SK-N-SH (cell line): ENCODE data around the gene HRH2. TPM values are rescaled to one million over a fixed set of nuclear protein-coding genes. Genes with fewer than 3 reads are reported as not detected.

Experiments used
- CTCF ChIA-PET: fragments of 300-600, 350-600 bp; formaldehyde crosslinking; extraction: SDS; loops from one replicate; lab custom pipeline; 2021; lab: Yijun Ruan, JAX
- POLR2A ChIA-PET: fragments of 350-600 bp; sonication (Branson Sonifier 250); formaldehyde crosslinking; extraction: SDS; loops from one replicate; lab custom pipeline; 2020; ENCODE audit warnings: antibody characterized with exemption, inconsistent platforms; lab: Yijun Ruan, JAX
- DNase-seq: peaks from one replicate; pipeline ENCODE4 v3.0.0; 2012
- H2AFZ ChIP-seq: fragments of 200-600 bp; sonication (generic); 2 replicates; pipeline ENCODE4 v1.8.1; 2016; ENCODE audit warnings: antibody characterized with exemption, mild to moderate bottlenecking, low read depth
- H3F3A ChIP-seq: fragments of 200-600 bp; sonication (generic); replicated peaks from 2 replicates; pipeline ENCODE3; 2016; ENCODE audit warnings: antibody characterized with exemption, mild to moderate bottlenecking; ENCODE audit not compliant: insufficient read depth
- H3K27ac ChIP-seq, 2 experiments: fragments of 200-500 bp in 1 of 2; fragments of 200-600 bp in 1 of 2; sonication (Bioruptor generic) in 1 of 2; sonication (generic), shearing (Covaris generic) in 1 of 2; 2 replicates each; pipeline versions ENCODE4 v1.5.1 to v1.6.1; 2014 to 2016; ENCODE audit warnings: low read depth in 2 of 2, inconsistent platforms in 1 of 2, low read length in 1 of 2, mild to moderate bottlenecking in 1 of 2, mixed read lengths in 1 of 2
- H3K27me3 ChIP-seq: fragments of 200-600 bp; sonication (generic), shearing (Covaris generic); 2 replicates; pipeline ENCODE4 v1.6.1; 2016; ENCODE audit warnings: mixed run types; ENCODE audit not compliant: insufficient read depth
- H3K36me3 ChIP-seq, 2 experiments: fragments of 200-500 bp in 1 of 2; fragments of 200-600 bp in 1 of 2; sonication (Bioruptor generic) in 1 of 2; sonication (generic) in 1 of 2; replicated peaks in 1 of 2; 2 replicates each; pipeline versions ENCODE3 to v1.5.1; 2014 to 2016; ENCODE audit warnings: low read length in 1 of 2, mild to moderate bottlenecking in 1 of 2; ENCODE audit not compliant: insufficient read depth in 2 of 2, control insufficient read depth in 1 of 2
- H3K4me1 ChIP-seq, 2 experiments: fragments of 200-500 bp in 1 of 2; fragments of 200-600 bp in 1 of 2; sonication (Bioruptor generic) in 1 of 2; sonication (generic), shearing (Covaris generic) in 1 of 2; 2 replicates each; pipeline versions ENCODE4 v1.5.1 to v1.6.1; 2014 to 2016; ENCODE audit warnings: low read depth in 1 of 2, low read length in 1 of 2, mixed run types in 1 of 2; ENCODE audit not compliant: insufficient read depth in 2 of 2, control insufficient read depth in 1 of 2
- H3K4me2 ChIP-seq: fragments of 200-600 bp; sonication (generic), shearing (Covaris generic); 2 replicates; pipeline ENCODE4 v1.6.1; 2017; ENCODE audit warnings: mixed run types
- H3K4me3 ChIP-seq, 2 experiments: fragments of 200-500 bp in 1 of 2; fragments of 200-600 bp in 1 of 2; sonication (Bioruptor generic) in 1 of 2; sonication (generic), shearing (Covaris generic) in 1 of 2; 2 replicates each; pipeline versions ENCODE4 v1.5.1 to v1.8.1; 2014 to 2016; ENCODE audit warnings: low read depth in 2 of 2, inconsistent platforms in 1 of 2, low read length in 1 of 2, mild to moderate bottlenecking in 1 of 2, mixed read lengths in 1 of 2, moderate library complexity in 1 of 2
- H3K79me2 ChIP-seq: fragments of 200-600 bp; sonication (generic); 2 replicates; pipeline ENCODE4 v1.8.1; 2017; ENCODE audit warnings: mild to moderate bottlenecking; ENCODE audit not compliant: insufficient read depth
- H3K9ac ChIP-seq: fragments of 200-600 bp; sonication (generic); 2 replicates; pipeline ENCODE4 v1.6.1; 2017; ENCODE audit warnings: mixed run types
- H3K9me2 ChIP-seq: fragments of 200-600 bp; sonication (generic); 2 replicates; pipeline ENCODE4 v1.6.1; 2017; ENCODE audit warnings: mixed run types
- H3K9me3 ChIP-seq: fragments of 200-600 bp; sonication (generic); 2 replicates; pipeline ENCODE4 v1.6.1; 2017; ENCODE audit warnings: mixed run types, mild to moderate bottlenecking, moderate library complexity
- H4K20me1 ChIP-seq: fragments of 200-600 bp; sonication (generic); 2 replicates; pipeline ENCODE4 v1.6.1; 2017; ENCODE audit warnings: mild to moderate bottlenecking, mixed run types; ENCODE audit not compliant: insufficient read depth
- CHD2 ChIP-seq: fragments of 150-350 bp; IDR thresholded peaks from 2 replicates; pipeline ENCODE4 v1.6.1; 2018; ENCODE audit warnings: low read length; ENCODE audit not compliant: partially characterized antibody
- FOXJ3 ChIP-seq: sonication (generic); formaldehyde crosslinking; IDR thresholded peaks from 2 replicates; pipeline ENCODE4 v1.5.1; 2020; ENCODE audit warnings: mild to moderate bottlenecking, missing genetic modification reagents
- FOXM1 ChIP-seq: IDR thresholded peaks from 2 replicates; pipeline ENCODE4 v1.4.0; 2012; ENCODE audit warnings: low read depth, mild to moderate bottlenecking
- GABPA ChIP-seq: IDR thresholded peaks from 2 replicates; pipeline ENCODE4 v1.4.0; 2012; ENCODE audit warnings: low read depth, mild to moderate bottlenecking
- JUND ChIP-seq: IDR thresholded peaks from 2 replicates; pipeline ENCODE4 v1.4.0; 2012
- MEF2A ChIP-seq: IDR thresholded peaks from 2 replicates; pipeline ENCODE4 v1.4.0; 2012; ENCODE audit warnings: low read depth, borderline replicate concordance
- NRF1 ChIP-seq: IDR thresholded peaks from 2 replicates; pipeline ENCODE4 v1.6.1; 2012; ENCODE audit warnings: low read depth, mild to moderate bottlenecking, low read length
- RAD21 ChIP-seq: IDR thresholded peaks from 2 replicates; pipeline ENCODE4 v1.6.1; 2012; ENCODE audit warnings: mild to moderate bottlenecking, low read length
- RFX5 ChIP-seq: IDR thresholded peaks from 2 replicates; pipeline ENCODE4 v1.6.1; 2012; ENCODE audit warnings: mild to moderate bottlenecking, improper control_type of control experiment, low read length
- SMC3 ChIP-seq: IDR thresholded peaks from 2 replicates; pipeline ENCODE4 v1.6.1; 2012; ENCODE audit warnings: low read depth, low read length, improper control_type of control experiment
- TAF1 ChIP-seq: IDR thresholded peaks from 2 replicates; pipeline ENCODE4 v1.6.1; 2012; ENCODE audit warnings: low read depth, mild to moderate bottlenecking, low read length, moderate library complexity, borderline replicate concordance
- TCF12 ChIP-seq: IDR thresholded peaks from 2 replicates; pipeline ENCODE4 v1.4.0; 2012
- YY1 ChIP-seq: IDR thresholded peaks from 2 replicates; pipeline ENCODE4 v1.4.0; 2012; ENCODE audit warnings: low read depth, mild to moderate bottlenecking
- WGBS: methylation state at CpG from one replicate; pipeline ENCODE4 v1.1.6; 2017; ENCODE audit warnings: low lambda C conversion rate; 5-methylcytosine and 5-hydroxymethylcytosine counted together
- polyA plus RNA-seq, 3 experiments: library from polyadenylated mRNA; depleted of rRNA; stranded (reverse); fragments of >200 nt; gene quantifications; 2 replicates each; pipeline ENCODE4 v1.2.3, GENCODE V29; 2012
- TF ChIP-seq, protein P1 (sequence below): IDR thresholded peaks from 2 replicates; pipeline ENCODE4 v1.4.0; 2012; ENCODE audit warnings: low read depth
- TF ChIP-seq, protein P2 (sequence below): IDR thresholded peaks from 2 replicates; pipeline ENCODE4 v1.4.0; 2012; ENCODE audit warnings: low read depth, borderline replicate concordance
- TF ChIP-seq, protein P3 (sequence below): fragments of 200-600 bp; sonication (generic); IDR thresholded peaks from 2 replicates; pipeline ENCODE4 v1.6.1; 2017; ENCODE audit warnings: antibody characterized with exemption, mild to moderate bottlenecking, moderate library complexity
- TF ChIP-seq, protein P4 (sequence below): fragments of 150-350 bp; IDR thresholded peaks from 2 replicates; pipeline ENCODE4 v1.6.1; 2017; ENCODE audit warnings: antibody characterized with exemption, low read length, low read depth, borderline replicate concordance

The HRH2 gene
- polyA plus RNA-seq, 1 of the 3 experiments (the other 2 are of a cell fraction): 0.08 TPM

DNA sequence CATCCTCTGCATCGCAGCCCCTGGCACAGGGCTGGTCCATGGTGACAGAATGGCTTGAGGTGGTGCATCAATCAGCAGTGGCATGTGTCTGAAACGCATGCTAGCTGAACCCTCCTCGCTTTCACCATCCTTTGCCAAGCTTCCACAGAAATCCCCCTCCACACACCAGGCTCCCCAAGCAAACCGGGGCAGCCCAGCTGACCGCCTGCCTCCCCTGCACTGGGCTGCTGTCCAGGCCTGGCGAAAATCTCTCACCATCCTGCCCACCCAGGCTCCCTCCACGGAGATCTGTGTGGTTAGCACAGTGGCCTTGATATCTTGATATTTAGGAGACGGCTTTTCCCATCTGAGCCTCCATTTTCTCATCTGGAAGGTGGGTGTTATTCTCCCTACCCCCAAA, 905 bp upstream of the HRH2 start (continued):
- no peak for TF ChIP-seq CHD2
- TF ChIP-seq SMC3: no peak
- no peak for TF ChIP-seq YY1
- TF ChIP-seq TAF1: no peak
- TF ChIP-seq, protein P1, sequence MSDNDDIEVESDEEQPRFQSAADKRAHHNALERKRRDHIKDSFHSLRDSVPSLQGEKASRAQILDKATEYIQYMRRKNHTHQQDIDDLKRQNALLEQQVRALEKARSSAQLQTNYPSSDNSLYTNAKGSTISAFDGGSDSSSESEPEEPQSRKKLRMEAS: no peak

DNA sequence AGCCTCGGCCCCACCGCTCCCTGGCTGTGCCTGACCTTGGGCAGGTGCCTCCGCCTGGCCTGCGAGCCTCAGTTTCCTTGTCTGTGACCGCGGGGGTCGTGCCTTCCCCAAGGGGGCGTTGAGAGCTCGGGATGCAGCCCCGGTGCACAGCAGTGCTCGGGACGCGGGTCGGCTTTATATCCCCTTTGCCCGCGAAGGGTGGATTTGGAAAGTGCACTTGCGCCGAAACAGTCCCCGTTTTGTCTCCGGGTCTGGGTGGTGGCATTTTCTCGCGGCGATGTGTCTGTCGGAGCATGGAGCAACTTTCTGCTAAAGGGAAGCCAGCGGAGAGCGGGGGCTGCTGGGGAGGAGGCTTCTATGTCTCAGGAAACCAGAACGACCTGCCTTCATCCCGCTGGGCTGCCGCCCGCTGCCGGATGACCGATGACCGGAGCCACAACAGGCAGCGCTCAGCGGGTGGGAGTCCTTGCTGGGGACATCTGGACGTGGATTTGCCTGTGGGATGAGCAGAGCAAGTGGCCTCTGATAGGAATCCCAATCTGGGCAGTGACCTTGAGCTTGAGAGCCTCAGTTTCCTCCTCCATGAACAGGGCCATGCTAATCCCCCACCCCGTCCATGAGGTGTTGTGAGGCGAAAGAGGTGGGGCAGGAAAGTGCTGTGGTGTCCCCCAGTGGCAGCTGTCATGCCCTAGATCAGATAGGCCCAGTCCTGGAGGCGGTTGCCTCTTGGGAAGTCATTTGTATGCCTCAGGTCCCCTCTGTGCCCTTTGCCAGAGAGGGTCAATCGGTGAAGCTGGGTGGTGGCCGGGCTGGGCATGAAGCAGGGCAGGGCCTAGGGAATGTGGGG, 651 bp downstream of the HRH2 start:
- Histone ChIP-seq H3K36me3 (no peaks in the 10 kb centered on the region), H2AFZ (no peak overlapping the region)
- POLR2A ChIA-PET: no interaction called here

More for the DNA sequence above, 651 bp downstream of the HRH2 start:
- H3K4me1 ChIP-seq: no peaks in the 10 kb centered on the region; a peak in 1 of 4 replicates
- no peaks in the 10 kb centered on the region for H3K9me3 ChIP-seq
- no peaks in the 10 kb centered on the region; the same call in 1 of the 2 replicates for H3K27me3 ChIP-seq
- DNase-seq: peak; percentile 60
- TF ChIP-seq CHD2 (no peak), TCF12 (no peak), RAD21 (no peak), RFX5 (no peak), MEF2A (no peak), NRF1 (no peak), FOXM1 (no peak), YY1 (no peak), JUND (no peak), FOXJ3 (no peak), GABPA (no peak), SMC3 (no peak)
- TF ChIP-seq, protein P2, sequence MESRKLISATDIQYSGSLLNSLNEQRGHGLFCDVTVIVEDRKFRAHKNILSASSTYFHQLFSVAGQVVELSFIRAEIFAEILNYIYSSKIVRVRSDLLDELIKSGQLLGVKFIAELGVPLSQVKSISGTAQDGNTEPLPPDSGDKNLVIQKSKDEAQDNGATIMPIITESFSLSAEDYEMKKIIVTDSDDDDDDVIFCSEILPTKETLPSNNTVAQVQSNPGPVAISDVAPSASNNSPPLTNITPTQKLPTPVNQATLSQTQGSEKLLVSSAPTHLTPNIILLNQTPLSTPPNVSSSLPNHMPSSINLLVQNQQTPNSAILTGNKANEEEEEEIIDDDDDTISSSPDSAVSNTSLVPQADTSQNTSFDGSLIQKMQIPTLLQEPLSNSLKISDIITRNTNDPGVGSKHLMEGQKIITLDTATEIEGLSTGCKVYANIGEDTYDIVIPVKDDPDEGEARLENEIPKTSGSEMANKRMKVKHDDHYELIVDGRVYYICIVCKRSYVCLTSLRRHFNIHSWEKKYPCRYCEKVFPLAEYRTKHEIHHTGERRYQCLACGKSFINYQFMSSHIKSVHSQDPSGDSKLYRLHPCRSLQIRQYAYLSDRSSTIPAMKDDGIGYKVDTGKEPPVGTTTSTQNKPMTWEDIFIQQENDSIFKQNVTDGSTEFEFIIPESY: no peak
- TF ChIP-seq, protein P3, sequence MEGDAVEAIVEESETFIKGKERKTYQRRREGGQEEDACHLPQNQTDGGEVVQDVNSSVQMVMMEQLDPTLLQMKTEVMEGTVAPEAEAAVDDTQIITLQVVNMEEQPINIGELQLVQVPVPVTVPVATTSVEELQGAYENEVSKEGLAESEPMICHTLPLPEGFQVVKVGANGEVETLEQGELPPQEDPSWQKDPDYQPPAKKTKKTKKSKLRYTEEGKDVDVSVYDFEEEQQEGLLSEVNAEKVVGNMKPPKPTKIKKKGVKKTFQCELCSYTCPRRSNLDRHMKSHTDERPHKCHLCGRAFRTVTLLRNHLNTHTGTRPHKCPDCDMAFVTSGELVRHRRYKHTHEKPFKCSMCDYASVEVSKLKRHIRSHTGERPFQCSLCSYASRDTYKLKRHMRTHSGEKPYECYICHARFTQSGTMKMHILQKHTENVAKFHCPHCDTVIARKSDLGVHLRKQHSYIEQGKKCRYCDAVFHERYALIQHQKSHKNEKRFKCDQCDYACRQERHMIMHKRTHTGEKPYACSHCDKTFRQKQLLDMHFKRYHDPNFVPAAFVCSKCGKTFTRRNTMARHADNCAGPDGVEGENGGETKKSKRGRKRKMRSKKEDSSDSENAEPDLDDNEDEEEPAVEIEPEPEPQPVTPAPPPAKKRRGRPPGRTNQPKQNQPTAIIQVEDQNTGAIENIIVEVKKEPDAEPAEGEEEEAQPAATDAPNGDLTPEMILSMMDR: no peak
- TF ChIP-seq, protein P4, sequence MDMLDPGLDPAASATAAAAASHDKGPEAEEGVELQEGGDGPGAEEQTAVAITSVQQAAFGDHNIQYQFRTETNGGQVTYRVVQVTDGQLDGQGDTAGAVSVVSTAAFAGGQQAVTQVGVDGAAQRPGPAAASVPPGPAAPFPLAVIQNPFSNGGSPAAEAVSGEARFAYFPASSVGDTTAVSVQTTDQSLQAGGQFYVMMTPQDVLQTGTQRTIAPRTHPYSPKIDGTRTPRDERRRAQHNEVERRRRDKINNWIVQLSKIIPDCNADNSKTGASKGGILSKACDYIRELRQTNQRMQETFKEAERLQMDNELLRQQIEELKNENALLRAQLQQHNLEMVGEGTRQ: no peak
- TF ChIP-seq, all 33 proteins: peak for 0
- no peaks in the 10 kb centered on the region for H3F3A ChIP-seq
- no peak overlapping the region for H3K4me2 ChIP-seq
- no peak overlapping the region for H3K9ac ChIP-seq
- CTCF ChIA-PET: interaction anchor here (0.9 to 1.5 kb wide), 3 partner anchors 16 to 124 kb away, joined by 3 to 4 read pairs (median 3); no protein-coding TSS in a partner anchor
- no peaks in the 10 kb centered on the region for H3K79me2 ChIP-seq
- H3K4me3 ChIP-seq: peak overlapping the region in 1 of 2 experiments; percentile 37; a peak in 2 of 4 replicates
- WGBS: 36% methylated on average over 7 of the region's 41 CpGs
- no peak overlapping the region for H3K27ac ChIP-seq
- no peaks in the 10 kb centered on the region for H3K9me2 ChIP-seq
- no peaks in the 10 kb centered on the region for H4K20me1 ChIP-seq
